NCI-H187 treated with DMSO at 0.1 percent for 48 hours (cell line): Measurements from ENCODE around the gene ACTN2.

Source experiments
- DNase-seq: peaks from one replicate; lab custom pipeline; 2025; lab: John Stamatoyannopoulos, UW

The ACTN2 gene

GRCh38 chr1:236774926-236775325 is 88.6 kb downstream of the ACTN2 start:
- DNase-seq: no peak

- no peak for DNase-seq
Measured at GRCh38 chr1:236779312-236779711, 93.0 kb downstream of the ACTN2 start.

GRCh38 chr1:236785477-236785876 is 99.2 kb downstream of the ACTN2 start:
- DNase-seq: no peak

- no peak for DNase-seq
Measured at GRCh38 chr1:236786453-236786852, 100.2 kb downstream of the ACTN2 start.

- DNase-seq: no peak
Measured at GRCh38 chr1:236794585-236795034, 108.3 kb downstream of the ACTN2 start.

- peak; percentile 58 for DNase-seq
Measured at GRCh38 chr1:236795035-236795756, 108.9 kb downstream of the ACTN2 start, which contains the start of gene MTR. Gene MTR, plus strand, starts transcription at chr1:236795292. Its CDS starts 412 bp downstream, at chr1:236795704.

GRCh38 chr1:236795757-236796667 is 109.7 kb downstream of the ACTN2 start:
- no peak for DNase-seq

- no peak for DNase-seq
Measured at GRCh38 chr1:236799001-236799400, 112.7 kb downstream of the ACTN2 start.

GRCh38 chr1:236800002-236800620 is 113.8 kb downstream of the ACTN2 start:
- no peak for DNase-seq

GRCh38 chr1:236800623-236801022 is 114.3 kb downstream of the ACTN2 start:
- no peak for DNase-seq

GRCh38 chr1:236802264-236802663 is 116.0 kb downstream of the ACTN2 start:
- no peak for DNase-seq

- DNase-seq: no peak
Measured at GRCh38 chr1:236806634-236807033, 120.3 kb downstream of the ACTN2 start.

GRCh38 chr1:236808005-236808404 is 121.7 kb downstream of the ACTN2 start:
- DNase-seq: no peak

- DNase-seq: no peak
Measured at GRCh38 chr1:236808564-236809130, 122.3 kb downstream of the ACTN2 start.

GRCh38 chr1:236809148-236809547 is 122.8 kb downstream of the ACTN2 start:
- DNase-seq: no peak

GRCh38 chr1:236810018-236810417 is 123.7 kb downstream of the ACTN2 start:
- DNase-seq: no peak

- DNase-seq: no peak
Measured at GRCh38 chr1:236812334-236813030, 126.2 kb downstream of the ACTN2 start.
